Lower lobe of right lung (tissue), 2 donors: ENCODE measurements around the gene PDCD1. TPM values are rescaled to one million over a fixed set of nuclear protein-coding genes. Genes with fewer than 3 reads are reported as not detected.
A peak's percentile ranks its signal among the peaks of the same experiment; 100 is the strongest.
"Not testable (repeated sequence)": the region's sequence is repeated elsewhere in the genome, so short reads cannot be mapped to it uniquely, and the experiment has no call there.

ENCODE experiments used
- ATAC-seq, 2 donors: fragments of 200-7000 bp; cut with Tn5 transposase; one replicate each; pipeline ENCODE4 v1.9.1; 2020 to 2022; ENCODE audit warnings: mild to moderate bottlenecking in 2 of 2, moderate library complexity in 2 of 2
- DNase-seq: peaks from one replicate; pipeline ENCODE4 v3.0.0-alpha.2; 2020
- H3K27ac ChIP-seq: fragments of 200-600 bp; one replicate; pipeline ENCODE4 v1.8.0; 2022
- H3K27me3 ChIP-seq: fragments of 200-600 bp; one replicate; pipeline ENCODE4 v1.8.0; 2022; ENCODE audit warnings: low read depth
- H3K36me3 ChIP-seq: fragments of 200-600 bp; one replicate; pipeline ENCODE4 v1.8.0; 2022; ENCODE audit warnings: mild to moderate bottlenecking
- H3K4me1 ChIP-seq: fragments of 200-600 bp; one replicate; pipeline ENCODE4 v1.8.0; 2022
- H3K4me3 ChIP-seq: fragments of 200-600 bp; one replicate; pipeline ENCODE4 v1.8.0; 2022; ENCODE audit warnings: mild to moderate bottlenecking
- H3K9me3 ChIP-seq: fragments of 200-600 bp; one replicate; pipeline ENCODE4 v1.8.0; 2022
- intact Hi-C: fragments of 100-400 bp; cut with DNase I; formaldehyde crosslinking; loops from one replicate; pipeline ENCODE4 v1.11.0; 2022
- total RNA-seq: library from RNA; stranded (reverse); fragmentation: NEBNext Ultra II Directional; extraction: Animal tissue kit (Norgen Biotek cat#: 25700); gene quantifications from one replicate; pipeline ENCODE4 v1.2.1, GENCODE V29; 2021
- TF ChIP-seq, protein P1 (sequence below): fragments of 200-600 bp; IDR thresholded peaks from one replicate; pipeline ENCODE4 v1.8.0; 2022; ENCODE audit warnings: antibody characterized with exemption, mild to moderate bottlenecking
- donor health status: DM: no; HTN: yes; CAD: no; lungs with severe emphysema.

Gene PDCD1
- total RNA-seq, 1 donor from 2014 or later: 1.4 TPM

DNA sequence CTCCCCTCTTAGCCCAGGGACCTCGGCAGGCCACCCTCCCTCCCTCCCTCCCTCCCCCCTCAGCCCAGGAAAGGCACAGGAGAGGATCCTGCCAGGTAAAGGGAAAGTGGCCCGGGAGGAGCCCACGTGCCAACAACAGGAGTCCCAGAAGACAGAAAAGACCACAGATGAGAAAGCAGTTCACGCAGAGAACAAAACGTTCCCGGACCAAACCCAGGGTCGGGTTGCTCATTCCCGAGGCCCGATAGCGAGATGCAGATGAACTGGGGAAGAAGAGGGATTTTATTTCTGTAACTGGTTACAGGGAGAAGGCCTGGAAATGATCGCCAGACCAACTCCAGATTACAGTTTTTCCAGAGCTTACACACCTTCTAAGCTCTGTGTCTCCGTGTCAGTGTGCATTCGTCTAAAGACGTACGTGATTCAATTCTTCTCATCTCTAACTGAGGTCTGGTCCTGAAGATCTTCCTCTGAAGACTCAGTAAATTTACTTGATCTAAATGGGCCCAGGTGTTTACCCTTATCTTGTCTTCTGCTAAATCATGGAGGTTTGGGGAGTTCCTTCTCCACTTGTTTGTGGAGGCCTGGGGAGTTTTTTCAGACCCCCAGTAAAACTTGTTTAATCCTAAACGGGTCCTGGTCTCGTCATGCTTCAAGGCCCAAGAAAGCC lies 50.5 kb downstream of the PDCD1 start:
- Histone ChIP-seq H3K27ac (no peak overlapping the region), H3K27me3 (peaks cover 23% of the 10 kb centered on the region), H3K4me3 (no peak overlapping the region), H3K4me1 (peaks cover 12% of the 10 kb centered on the region), H3K36me3 (no peaks in the 10 kb centered on the region), H3K9me3 (no peaks in the 10 kb centered on the region)
- no peak for ATAC-seq
- DNase-seq: no peak
- intact Hi-C loops: no loop called here
- TF ChIP-seq, protein P1, sequence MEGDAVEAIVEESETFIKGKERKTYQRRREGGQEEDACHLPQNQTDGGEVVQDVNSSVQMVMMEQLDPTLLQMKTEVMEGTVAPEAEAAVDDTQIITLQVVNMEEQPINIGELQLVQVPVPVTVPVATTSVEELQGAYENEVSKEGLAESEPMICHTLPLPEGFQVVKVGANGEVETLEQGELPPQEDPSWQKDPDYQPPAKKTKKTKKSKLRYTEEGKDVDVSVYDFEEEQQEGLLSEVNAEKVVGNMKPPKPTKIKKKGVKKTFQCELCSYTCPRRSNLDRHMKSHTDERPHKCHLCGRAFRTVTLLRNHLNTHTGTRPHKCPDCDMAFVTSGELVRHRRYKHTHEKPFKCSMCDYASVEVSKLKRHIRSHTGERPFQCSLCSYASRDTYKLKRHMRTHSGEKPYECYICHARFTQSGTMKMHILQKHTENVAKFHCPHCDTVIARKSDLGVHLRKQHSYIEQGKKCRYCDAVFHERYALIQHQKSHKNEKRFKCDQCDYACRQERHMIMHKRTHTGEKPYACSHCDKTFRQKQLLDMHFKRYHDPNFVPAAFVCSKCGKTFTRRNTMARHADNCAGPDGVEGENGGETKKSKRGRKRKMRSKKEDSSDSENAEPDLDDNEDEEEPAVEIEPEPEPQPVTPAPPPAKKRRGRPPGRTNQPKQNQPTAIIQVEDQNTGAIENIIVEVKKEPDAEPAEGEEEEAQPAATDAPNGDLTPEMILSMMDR: no peak

DNA sequence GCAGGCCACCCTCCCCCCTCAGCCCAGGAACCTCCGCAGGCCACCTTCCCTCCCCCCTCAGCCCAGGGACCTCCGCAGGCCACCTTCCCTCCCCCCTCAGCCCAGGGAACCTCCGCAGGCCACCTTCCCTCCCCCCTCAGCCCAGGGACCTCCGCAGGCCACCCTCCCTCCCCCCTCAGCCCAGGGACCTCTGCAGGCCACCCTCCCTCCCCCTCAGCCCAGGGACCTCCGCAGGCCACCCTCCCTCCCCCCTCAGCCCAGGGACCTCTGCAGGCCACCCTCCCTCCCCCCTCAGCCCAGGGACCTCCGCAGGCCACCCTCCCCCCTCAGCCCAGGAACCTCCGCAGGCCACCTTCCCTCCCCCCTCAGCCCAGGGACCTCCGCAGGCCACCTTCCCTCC lies 52.5 kb downstream of the PDCD1 start:
- intact Hi-C loops, ATAC-seq, H3K36me3 ChIP-seq, DNase-seq, H3K27ac ChIP-seq, H3K9me3 ChIP-seq, H3K4me3 ChIP-seq: not testable (repeated sequence)
- peaks cover 12% of the 10 kb centered on the region for H3K4me1 ChIP-seq
- H3K27me3 ChIP-seq: peaks cover 25% of the 10 kb centered on the region

DNA sequence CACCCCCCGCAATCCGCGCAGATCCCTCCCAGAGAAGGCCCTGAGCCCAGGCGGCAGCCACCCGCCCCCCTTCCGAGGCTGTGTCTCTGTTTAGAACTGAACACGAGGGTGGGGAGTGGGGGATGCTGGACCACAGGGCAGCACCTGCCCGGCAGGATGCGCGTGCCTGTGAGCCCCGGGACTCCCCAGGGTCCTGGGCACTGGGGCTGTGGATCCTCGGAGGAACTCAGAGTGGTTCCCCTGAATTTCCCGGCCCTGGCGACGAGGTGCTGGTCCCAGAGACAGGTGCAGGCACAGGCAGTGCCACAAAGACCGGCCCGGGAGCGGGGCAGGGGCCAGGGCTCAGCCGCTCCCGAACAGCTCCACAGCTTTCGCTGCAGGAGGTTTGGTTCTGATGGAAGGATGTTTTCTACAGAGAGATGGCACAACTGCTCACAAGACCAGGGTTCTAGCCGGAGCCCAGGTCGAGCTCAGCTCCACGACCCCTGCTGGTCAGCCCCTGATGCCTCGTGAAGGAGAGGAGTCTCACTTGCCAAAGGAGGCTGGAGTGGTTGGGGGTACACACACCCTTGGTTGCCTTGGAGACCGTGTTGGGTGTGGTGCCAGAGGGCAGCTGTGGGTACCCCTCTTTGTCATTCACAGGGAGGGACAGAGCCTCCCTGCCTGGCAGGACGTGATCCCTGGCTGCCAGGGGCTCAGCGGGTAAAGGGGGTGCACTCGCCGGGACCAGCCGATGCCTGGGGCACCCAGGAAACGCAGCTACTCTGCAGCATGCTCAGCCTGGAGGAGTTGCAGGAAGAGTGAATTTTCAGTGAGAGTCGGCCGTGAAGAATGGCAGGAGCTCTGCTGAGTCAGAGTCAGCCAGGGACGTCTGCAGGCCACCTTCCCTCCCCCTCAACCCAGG lies 54.1 kb downstream of the PDCD1 start:
- ATAC-seq (peak; percentile 17 to 18), DNase-seq (peak; percentile 45)
- H3K27ac ChIP-seq: no peak overlapping the region
- no peaks in the 10 kb centered on the region for H3K9me3 ChIP-seq
- peak overlapping the region; percentile 43 for H3K4me3 ChIP-seq
- intact Hi-C loops: no loop called here
- TF ChIP-seq, protein P1: no peak
- peaks cover 12% of the 10 kb centered on the region for H3K4me1 ChIP-seq
- no peaks in the 10 kb centered on the region for H3K36me3 ChIP-seq
- peaks cover 27% of the 10 kb centered on the region for H3K27me3 ChIP-seq

DNA sequence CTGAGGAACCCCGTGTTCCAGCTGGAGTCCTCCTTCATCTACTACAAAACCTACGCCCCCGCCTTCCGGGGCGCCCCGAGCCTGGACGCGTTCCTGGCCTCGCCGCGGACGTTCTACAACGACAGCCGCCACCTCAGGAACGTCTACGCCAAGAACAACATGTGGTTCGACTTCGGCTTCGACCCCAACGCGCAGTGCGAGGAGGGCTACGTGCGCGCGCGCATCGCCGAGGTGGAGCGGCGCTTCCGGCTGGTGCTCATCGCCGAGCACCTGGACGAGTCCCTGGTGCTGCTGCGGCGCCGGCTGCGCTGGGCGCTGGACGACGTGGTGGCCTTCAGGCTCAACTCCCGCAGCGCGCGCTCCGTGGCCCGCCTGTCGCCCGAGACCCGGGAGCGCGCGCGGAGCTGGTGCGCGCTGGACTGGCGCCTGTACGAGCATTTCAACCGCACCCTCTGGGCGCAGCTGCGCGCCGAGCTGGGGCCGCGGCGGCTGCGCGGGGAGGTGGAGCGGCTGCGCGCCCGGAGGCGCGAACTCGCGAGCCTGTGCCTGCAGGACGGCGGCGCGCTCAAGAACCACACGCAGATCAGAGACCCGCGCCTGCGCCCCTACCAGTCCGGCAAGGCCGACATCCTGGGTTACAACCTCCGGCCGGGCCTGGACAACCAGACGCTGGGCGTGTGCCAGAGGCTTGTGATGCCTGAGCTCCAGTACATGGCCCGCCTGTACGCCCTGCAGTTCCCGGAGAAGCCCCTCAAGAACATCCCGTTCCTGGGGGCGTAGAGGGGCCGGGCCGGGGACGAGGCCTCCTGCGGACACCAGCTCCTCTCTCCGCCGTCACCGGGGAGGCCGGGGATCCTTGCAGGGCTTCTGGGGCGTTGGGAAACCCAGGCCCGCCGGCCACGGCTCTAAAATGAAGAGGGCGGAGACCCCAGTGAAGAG lies 55.0 kb downstream of the PDCD1 start:
- DNase-seq: peak; percentile 49
- Histone ChIP-seq H3K4me1 (peaks cover 12% of the 10 kb centered on the region), H3K4me3 (peak overlapping the region; percentile 43), H3K27me3 (peaks cover 29% of the 10 kb centered on the region), H3K36me3 (no peaks in the 10 kb centered on the region), H3K9me3 (no peaks in the 10 kb centered on the region), H3K27ac (no peak overlapping the region)
- ATAC-seq: peak; percentile 24 to 72
- intact Hi-C loops: no loop called here
- TF ChIP-seq, protein P1: no peak

DNA sequence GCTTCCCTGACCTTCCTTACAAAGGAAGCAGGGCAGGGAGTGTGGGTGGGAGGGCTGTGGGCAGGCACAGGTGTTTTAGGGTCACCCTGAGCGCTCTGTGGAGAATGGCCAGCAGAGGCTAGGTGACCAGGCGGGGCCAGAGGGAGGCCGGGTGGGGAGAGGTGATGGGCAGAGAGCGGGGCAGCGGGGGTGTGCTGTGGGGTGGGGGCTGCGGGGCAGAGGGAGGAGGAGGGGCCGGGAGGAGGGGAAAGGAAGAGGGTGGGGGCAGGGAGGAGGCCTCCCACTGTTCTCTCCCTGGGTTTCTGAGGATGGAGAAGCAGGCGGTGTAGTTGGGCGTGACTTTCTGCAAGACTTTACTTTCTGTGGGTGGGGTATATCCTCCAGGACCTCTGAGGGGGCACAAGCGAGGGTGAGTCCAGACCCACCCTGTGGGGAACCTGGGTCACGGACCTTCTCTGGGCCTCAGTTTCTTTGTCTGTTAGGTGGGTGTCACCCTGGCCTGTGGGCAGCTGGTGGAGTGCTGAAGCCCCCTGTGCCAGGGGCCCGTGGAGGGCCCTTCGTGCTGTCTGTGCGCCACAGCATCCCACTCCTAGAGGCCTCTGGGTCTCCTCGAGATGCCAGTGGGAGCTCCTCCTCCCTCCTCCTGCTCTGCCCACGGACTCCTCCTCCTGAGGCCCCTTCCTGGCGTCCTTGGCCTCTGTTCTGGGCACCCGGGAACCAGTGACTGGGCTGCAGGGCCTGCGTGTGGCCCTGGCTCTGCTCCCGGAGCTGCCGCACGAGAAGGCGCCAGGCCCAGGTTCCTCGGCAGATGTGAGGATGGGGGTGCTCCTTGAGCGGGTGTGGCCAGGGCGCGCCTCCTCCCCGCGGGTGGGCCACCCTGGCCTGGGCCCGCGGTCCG lies 56.0 kb downstream of the PDCD1 start:
- Histone ChIP-seq H3K4me1 (peaks cover 12% of the 10 kb centered on the region), H3K27ac (no peak overlapping the region), H3K4me3 (no peak overlapping the region), H3K36me3 (no peaks in the 10 kb centered on the region), H3K27me3 (peaks cover 29% of the 10 kb centered on the region), H3K9me3 (no peaks in the 10 kb centered on the region)
- ATAC-seq: no peak
- TF ChIP-seq, protein P1: no peak
- intact Hi-C loops: no loop called here
- peak; percentile 25 for DNase-seq
